IMR-90 (cell line): ENCODE results near the gene COX11. TPM values are rescaled to one million over a fixed set of nuclear protein-coding genes. Genes with fewer than 3 reads are reported as not detected.

ENCODE experiments used
- ATAC-seq: fragments of 200-7000 bp; cut with Tn5 transposase; 2 replicates; pipeline ENCODE4 v1.9.1; 2020; ENCODE audit warnings: low read depth, mild to moderate bottlenecking, moderate library complexity
- BruUV-seq: library from RNA; stranded (reverse); fragments of 400-500 nt; replicated peaks from 2 replicates; lab custom pipeline; 2021; lab: Mats Ljungman, UMichigan
- CTCF ChIA-PET: fragments of 300-600 bp; formaldehyde crosslinking; extraction: SDS; loops from one replicate; lab custom pipeline; 2021; ENCODE audit warnings: antibody characterized with exemption; lab: Yijun Ruan, JAX
- POLR2A ChIA-PET: fragments of 300-600 bp; sonication (Branson Sonifier 250); formaldehyde crosslinking; loops from one replicate; lab custom pipeline; 2022; ENCODE audit warnings: antibody characterized with exemption; ENCODE audit not compliant: unreplicated experiment; lab: Charles Lee
- DNase-seq: peaks from one replicate; pipeline ENCODE4 v3.0.0; 2013
- H2AFZ ChIP-seq: replicated peaks from 2 replicates; pipeline ENCODE3; 2013; ENCODE audit warnings: low read length, mild to moderate bottlenecking; ENCODE audit not compliant: poor library complexity
- H2AK5ac ChIP-seq: 2 replicates; pipeline ENCODE4 v1.6.1; 2013; ENCODE audit warnings: low read depth, low read length, inconsistent platforms
- H2AK9ac ChIP-seq: replicated peaks from 2 replicates; pipeline ENCODE3; 2013; ENCODE audit warnings: mild to moderate bottlenecking, low read depth, low read length, moderate library complexity; ENCODE audit not compliant: poor library complexity
- H2BK120ac ChIP-seq: 2 replicates; pipeline ENCODE4 v1.6.1; 2013; ENCODE audit warnings: low read depth, low read length, inconsistent platforms
- H2BK15ac ChIP-seq: 3 replicates; pipeline ENCODE4 v1.6.1; 2013; ENCODE audit warnings: low read depth, low read length, inconsistent platforms
- H2BK20ac ChIP-seq: 2 replicates; pipeline ENCODE4 v1.6.1; 2013; ENCODE audit warnings: low read depth, mild to moderate bottlenecking, inconsistent platforms, low read length, moderate library complexity
- H2BK5ac ChIP-seq: 2 replicates; pipeline ENCODE4 v1.6.1; 2013; ENCODE audit warnings: mild to moderate bottlenecking, low read depth, low read length, inconsistent platforms; ENCODE audit not compliant: poor library complexity, severe bottlenecking
- H3K14ac ChIP-seq: replicated peaks from 2 replicates; pipeline ENCODE4 v1.6.1; 2013; ENCODE audit warnings: low read depth, low read length, inconsistent platforms
- H3K18ac ChIP-seq: 2 replicates; pipeline ENCODE4 v1.6.1; 2013; ENCODE audit warnings: low read depth, low read length, control low read depth
- H3K23ac ChIP-seq: 2 replicates; pipeline ENCODE4 v1.6.1; 2013; ENCODE audit warnings: low read depth, low read length, inconsistent platforms
- H3K27ac ChIP-seq: 2 replicates; pipeline ENCODE4 v1.5.1; 2013; ENCODE audit warnings: mild to moderate bottlenecking, control low read depth, low read length; ENCODE audit not compliant: insufficient read depth
- H3K27me3 ChIP-seq: 2 replicates; pipeline ENCODE4 v1.6.1; 2013; ENCODE audit warnings: low read length; ENCODE audit not compliant: control insufficient read depth, insufficient read depth
- H3K36me3 ChIP-seq: 2 replicates; pipeline ENCODE4 v1.6.1; 2013; ENCODE audit warnings: low read length, mixed read lengths; ENCODE audit not compliant: control insufficient read depth, insufficient read depth
- H3K4ac ChIP-seq: 2 replicates; pipeline ENCODE4 v1.6.1; 2013; ENCODE audit warnings: low read depth, low read length, inconsistent platforms
- H3K4me1 ChIP-seq: 2 replicates; pipeline ENCODE4 v1.6.1; 2013; ENCODE audit warnings: low read length, mixed read lengths; ENCODE audit not compliant: control insufficient read depth, insufficient read depth
- H3K4me2 ChIP-seq: 2 replicates; pipeline ENCODE4 v1.6.1; 2013; ENCODE audit warnings: low read depth, mild to moderate bottlenecking, control low read depth, low read length, moderate library complexity
- H3K4me3 ChIP-seq: 2 replicates; pipeline ENCODE4 v1.5.1; 2013; ENCODE audit warnings: low read depth, mild to moderate bottlenecking, control low read depth, low read length, moderate library complexity; ENCODE audit not compliant: insufficient read depth
- H3K56ac ChIP-seq: 2 replicates; pipeline ENCODE4 v1.6.1; 2013; ENCODE audit warnings: low read length, inconsistent platforms; ENCODE audit not compliant: insufficient read depth; ENCODE audit errors: extremely low read depth
- H3K79me1 ChIP-seq, 2 experiments: 2 replicates each; pipeline ENCODE4 v1.6.1; 2013; ENCODE audit warnings: low read length in 2 of 2, inconsistent platforms in 1 of 2, low read depth in 1 of 2
- H3K9ac ChIP-seq: 2 replicates; pipeline ENCODE4 v1.6.1; 2013; ENCODE audit warnings: low read depth, low read length, control low read depth
- H3K9me1 ChIP-seq: 2 replicates; pipeline ENCODE4 v1.6.1; 2013; ENCODE audit warnings: low read length, inconsistent platforms; ENCODE audit not compliant: insufficient read depth
- H3K9me3 ChIP-seq: 2 replicates; pipeline ENCODE4 v1.6.1; 2013; ENCODE audit warnings: low read length; ENCODE audit not compliant: control insufficient read depth, insufficient read depth
- H4K20me1 ChIP-seq: 2 replicates; pipeline ENCODE4 v1.6.1; 2013; ENCODE audit warnings: low read length, inconsistent platforms; ENCODE audit not compliant: insufficient read depth
- H4K5ac ChIP-seq: 2 replicates; pipeline ENCODE4 v1.6.1; 2013; ENCODE audit warnings: mild to moderate bottlenecking, low read depth, low read length, control low read depth
- H4K8ac ChIP-seq, 2 experiments: 2 replicates each; pipeline ENCODE4 v1.6.1; 2013; ENCODE audit warnings: low read depth in 2 of 2, low read length in 2 of 2, control low read depth in 1 of 2, inconsistent platforms in 1 of 2
- H4K91ac ChIP-seq: 2 replicates; pipeline ENCODE4 v1.6.1; 2013; ENCODE audit warnings: low read depth, low read length, inconsistent platforms; ENCODE audit not compliant: insufficient read depth
- BHLHE40 ChIP-seq: fragments of 150-350 bp; IDR thresholded peaks from 2 replicates; pipeline ENCODE4 v1.6.1; 2016; ENCODE audit warnings: mild to moderate bottlenecking, low read depth, low read length
- CEBPB ChIP-seq: IDR thresholded peaks from 2 replicates; pipeline ENCODE4 v1.6.1; 2012; ENCODE audit warnings: low read depth, low read length, improper control_type of control experiment
- CHD1 ChIP-seq: IDR thresholded peaks from 2 replicates; pipeline ENCODE4 v1.6.1; 2012; ENCODE audit warnings: low read depth, low read length, improper control_type of control experiment
- FOS ChIP-seq: fragments of 150-350 bp; IDR thresholded peaks from 2 replicates; pipeline ENCODE4 v1.6.1; 2016; ENCODE audit warnings: low read depth, low read length
- MXI1 ChIP-seq: IDR thresholded peaks from 2 replicates; pipeline ENCODE4 v1.6.1; 2012; ENCODE audit warnings: low read depth, mild to moderate bottlenecking, low read length, moderate library complexity, borderline replicate concordance
- NFE2L2 ChIP-seq: fragments of 150-350 bp; IDR thresholded peaks from 2 replicates; pipeline ENCODE4 v1.6.1; 2016; ENCODE audit warnings: low read depth, mild to moderate bottlenecking, low read length
- POLR2A ChIP-seq: IDR thresholded peaks from 2 replicates; pipeline ENCODE4 v1.6.1; 2012; ENCODE audit warnings: mild to moderate bottlenecking, low read depth, low read length
- RCOR1 ChIP-seq: IDR thresholded peaks from 2 replicates; pipeline ENCODE4 v1.6.1; 2012; ENCODE audit warnings: mild to moderate bottlenecking, low read length, improper control_type of control experiment; ENCODE audit not compliant: insufficient replicate concordance
- RFX5 ChIP-seq: IDR thresholded peaks from 2 replicates; pipeline ENCODE4 v1.8.0; 2012; ENCODE audit warnings: low read depth, mild to moderate bottlenecking, low read length, moderate library complexity
- SMC3 ChIP-seq: fragments of 150-350 bp; IDR thresholded peaks from 2 replicates; pipeline ENCODE4 v1.6.1; 2016; ENCODE audit warnings: low read depth, mild to moderate bottlenecking, antibody characterized with exemption, low read length, moderate library complexity
- dilution Hi-C: fragments of 300-500 bp; cut with HindIII; formaldehyde crosslinking; loops from one replicate; pipeline ENCODE4 v1.14.3; 2018; ENCODE audit warnings: low sequenced_read_pairs; ENCODE audit not compliant: unreplicated experiment
- in situ Hi-C: fragments of 300-500 bp; cut with MboI; formaldehyde crosslinking; loops from 3 replicates; pipeline ENCODE4 v1.14.3; 2019; ENCODE audit warnings: low sequenced_read_pairs, inconsistent platforms, mixed read lengths
- intact Hi-C: fragments of 100-400 bp; cut with micrococcal nuclease; formaldehyde crosslinking; loops from 2 replicates; pipeline ENCODE4 v1.10.0; 2022
- polyA plus RNA-seq, 3 experiments: library from polyadenylated mRNA; depleted of rRNA; stranded (reverse); fragments of >200 nt; gene quantifications; 2 replicates each; pipeline ENCODE4 v1.2.3, GENCODE V29; 2012; ENCODE audit warnings: low replicate concordance in 1 of 3
- total RNA-seq: library from RNA; depleted of rRNA; stranded (reverse); fragments of >200 nt; gene quantifications from 2 replicates; pipeline ENCODE4 v1.2.3, GENCODE V29; 2012
- TF ChIP-seq, protein P1 (sequence below): fragments of 150-350 bp; IDR thresholded peaks from 2 replicates; pipeline ENCODE4 v1.6.1; 2017; ENCODE audit warnings: mild to moderate bottlenecking, antibody characterized with exemption, low read length, low read depth
- TF ChIP-seq, protein P2 (sequence below): conservative IDR thresholded peaks from 2 replicates; pipeline ENCODE4 v1.5.1; 2012; ENCODE audit warnings: mild to moderate bottlenecking, low read depth, low read length, improper control_type of control experiment

The COX11 gene
- total and polyA plus RNA-seq, 2 of the 4 experiments (the other 2 are of a cell fraction) = 23.6 to 29.4 TPM

DNA sequence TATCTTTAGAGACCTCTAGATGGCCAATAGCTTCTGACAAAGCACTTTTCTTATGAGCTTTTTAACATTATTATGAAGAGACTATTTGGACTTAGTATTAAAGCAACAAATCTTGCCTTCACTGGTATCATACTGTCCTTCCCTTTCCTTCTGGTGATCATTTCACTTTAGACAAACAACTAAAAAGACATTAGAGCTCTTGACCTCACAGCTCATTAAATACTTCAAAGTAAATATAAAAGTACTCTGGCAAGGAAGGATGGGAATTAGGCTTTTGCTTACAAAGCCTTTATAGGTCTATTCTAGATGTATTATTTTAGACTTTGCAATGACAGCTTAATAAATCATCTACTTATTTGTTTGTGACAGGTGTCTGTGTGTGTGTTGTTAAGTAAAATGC is 11.2 kb upstream of the COX11 start:
- H3K79me1 ChIP-seq = peaks cover 9 to 12% of the 10 kb centered on the region in 2 experiments; a peak in 2 of 4 replicates
- H2AK9ac ChIP-seq = no peak overlapping the region
- H4K20me1 ChIP-seq = no peaks in the 10 kb centered on the region
- H3K36me3 ChIP-seq = no peaks in the 10 kb centered on the region
- in situ Hi-C loops = no loop called here
- no peak overlapping the region for H3K18ac ChIP-seq
- no peak for ATAC-seq
- H3K27ac ChIP-seq = no peak overlapping the region
- H3K4me1 ChIP-seq = peaks cover 3% of the 10 kb centered on the region; the same call in 1 of the 2 replicates
- dilution Hi-C loops = no loop called here
- H3K4ac ChIP-seq = no peak overlapping the region
- no peak overlapping the region for H4K8ac ChIP-seq
- H4K5ac ChIP-seq = no peak overlapping the region
- H3K9me3 ChIP-seq = peaks cover 5% of the 10 kb centered on the region
- no peaks in the 10 kb centered on the region for H3K9me1 ChIP-seq
- intact Hi-C loops = no loop called here
- H2BK120ac ChIP-seq = no peak overlapping the region
- no peaks in the 10 kb centered on the region for H3K27me3 ChIP-seq
- ChIA-PET POLR2A (no interaction called here), CTCF (no interaction called here)
- no peak overlapping the region for H4K91ac ChIP-seq
- no peak for DNase-seq
- H3K9ac ChIP-seq = no peak overlapping the region
- H3K56ac ChIP-seq = no peak overlapping the region
- H3K4me3 ChIP-seq = no peak overlapping the region
- no peak overlapping the region for H3K23ac ChIP-seq
- H3K4me2 ChIP-seq = no peak overlapping the region
- no TSS peak for BruUV-seq
- no peak overlapping the region for H2AFZ ChIP-seq
- no peak overlapping the region for H2BK15ac ChIP-seq
- H2BK20ac ChIP-seq = no peak overlapping the region
- no peak overlapping the region for H2BK5ac ChIP-seq
- no peak overlapping the region for H2AK5ac ChIP-seq
- TF ChIP-seq MXI1 (no peak), CHD1 (no peak), FOS (no peak), BHLHE40 (no peak), CEBPB (no peak), SMC3 (no peak), NFE2L2 (no peak), RCOR1 (no peak), RFX5 (no peak), POLR2A (no peak)
- TF ChIP-seq, protein P1, sequence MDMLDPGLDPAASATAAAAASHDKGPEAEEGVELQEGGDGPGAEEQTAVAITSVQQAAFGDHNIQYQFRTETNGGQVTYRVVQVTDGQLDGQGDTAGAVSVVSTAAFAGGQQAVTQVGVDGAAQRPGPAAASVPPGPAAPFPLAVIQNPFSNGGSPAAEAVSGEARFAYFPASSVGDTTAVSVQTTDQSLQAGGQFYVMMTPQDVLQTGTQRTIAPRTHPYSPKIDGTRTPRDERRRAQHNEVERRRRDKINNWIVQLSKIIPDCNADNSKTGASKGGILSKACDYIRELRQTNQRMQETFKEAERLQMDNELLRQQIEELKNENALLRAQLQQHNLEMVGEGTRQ = no peak
- TF ChIP-seq, protein P2, sequence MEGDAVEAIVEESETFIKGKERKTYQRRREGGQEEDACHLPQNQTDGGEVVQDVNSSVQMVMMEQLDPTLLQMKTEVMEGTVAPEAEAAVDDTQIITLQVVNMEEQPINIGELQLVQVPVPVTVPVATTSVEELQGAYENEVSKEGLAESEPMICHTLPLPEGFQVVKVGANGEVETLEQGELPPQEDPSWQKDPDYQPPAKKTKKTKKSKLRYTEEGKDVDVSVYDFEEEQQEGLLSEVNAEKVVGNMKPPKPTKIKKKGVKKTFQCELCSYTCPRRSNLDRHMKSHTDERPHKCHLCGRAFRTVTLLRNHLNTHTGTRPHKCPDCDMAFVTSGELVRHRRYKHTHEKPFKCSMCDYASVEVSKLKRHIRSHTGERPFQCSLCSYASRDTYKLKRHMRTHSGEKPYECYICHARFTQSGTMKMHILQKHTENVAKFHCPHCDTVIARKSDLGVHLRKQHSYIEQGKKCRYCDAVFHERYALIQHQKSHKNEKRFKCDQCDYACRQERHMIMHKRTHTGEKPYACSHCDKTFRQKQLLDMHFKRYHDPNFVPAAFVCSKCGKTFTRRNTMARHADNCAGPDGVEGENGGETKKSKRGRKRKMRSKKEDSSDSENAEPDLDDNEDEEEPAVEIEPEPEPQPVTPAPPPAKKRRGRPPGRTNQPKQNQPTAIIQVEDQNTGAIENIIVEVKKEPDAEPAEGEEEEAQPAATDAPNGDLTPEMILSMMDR = no peak
- H3K14ac ChIP-seq = no peak overlapping the region
